Right atrium auricular region (tissue), 2 donors: ENCODE measurements around the gene PLPPR1. TPM values are rescaled to one million over a fixed set of nuclear protein-coding genes. Genes with fewer than 3 reads are reported as not detected.

Experiments used
- DNase-seq: peaks from one replicate; pipeline ENCODE4 v3.0.0-alpha.2; 2019; ENCODE audit warnings: low spot score
- H3K27ac ChIP-seq, 2 donors: fragments of 200-600 bp; sonication (generic); 1 replicate in 1 of 2; 2 replicates in 1 of 2; pipeline ENCODE4 v1.5.1; 2016 to 2019
- H3K27me3 ChIP-seq, 2 donors: fragments of 200-600 bp; sonication (generic); one replicate each; pipeline versions ENCODE4 v1.5.1 to v1.6.0; 2017 to 2019
- H3K36me3 ChIP-seq: fragments of 200-600 bp; sonication (generic); one replicate; pipeline ENCODE4 v1.5.1; 2016
- H3K4me1 ChIP-seq, 2 donors: fragments of 200-600 bp; sonication (generic); one replicate each; pipeline versions ENCODE4 v1.5.1 to v1.6.0; 2017 to 2019
- H3K4me3 ChIP-seq, 2 donors: fragments of 200-600 bp; sonication (generic); 1 replicate in 1 of 2; 2 replicates in 1 of 2; pipeline ENCODE4 v1.5.1; 2017 to 2019; ENCODE audit warnings: mild to moderate bottlenecking in 1 of 2, moderate library complexity in 1 of 2
- H3K9me3 ChIP-seq, 2 donors: fragments of 200-600 bp; sonication (generic); one replicate each; pipeline ENCODE4 v1.5.1; 2019
- CTCF ChIP-seq, 2 donors: fragments of 200-600 bp; sonication (generic); IDR thresholded peaks; one replicate each; pipeline ENCODE4 v1.5.1; 2019; ENCODE audit warnings: antibody characterized with exemption in 2 of 2
- total RNA-seq, 2 donors: library from RNA; depleted of rRNA; stranded (reverse); fragments of >200 nt; gene quantifications; one replicate each; pipeline ENCODE4 v1.1.0, GENCODE V29; 2016

PLPPR1 gene
- total RNA-seq, 2 donors from 2014 or later, result not detected

GRCh38 chr9:101247297-101247696 is 218.8 kb downstream of the PLPPR1 start:
- Histone ChIP-seq H3K27me3 (no peaks in the 10 kb centered on the region), H3K36me3 (no peaks in the 10 kb centered on the region), H3K27ac (no peak overlapping the region), H3K4me1 (no peaks in the 10 kb centered on the region), H3K9me3 (no peaks in the 10 kb centered on the region), H3K4me3 (no peak overlapping the region)
- TF ChIP-seq CTCF (IDR thresholded peaks at IDR 0.05), result no peak
- no peak for DNase-seq

GRCh38 chr9:101254733-101255433 is 226.4 kb downstream of the PLPPR1 start:
- Histone ChIP-seq H3K4me1 (no peaks in the 10 kb centered on the region), H3K36me3 (no peaks in the 10 kb centered on the region), H3K9me3 (no peaks in the 10 kb centered on the region), H3K4me3 (no peak overlapping the region), H3K27ac (no peak overlapping the region), H3K27me3 (no peaks in the 10 kb centered on the region)
- TF ChIP-seq CTCF (IDR thresholded peaks at IDR 0.05), result no peak
- DNase-seq, result no peak

- no peak overlapping the region for H3K27ac ChIP-seq
- no peaks in the 10 kb centered on the region for H3K27me3 ChIP-seq
- no peaks in the 10 kb centered on the region for H3K36me3 ChIP-seq
- TF ChIP-seq CTCF (IDR thresholded peaks at IDR 0.05), result no peak
- H3K4me1 ChIP-seq, result no peaks in the 10 kb centered on the region
- no peak overlapping the region for H3K4me3 ChIP-seq
- H3K9me3 ChIP-seq, result no peaks in the 10 kb centered on the region
- DNase-seq, result no peak
These were observed 236.2 kb downstream of the PLPPR1 start for GRCh38 chr9:101264727-101265126.

GRCh38 chr9:101265261-101265660 is 236.7 kb downstream of the PLPPR1 start:
- TF ChIP-seq CTCF (IDR thresholded peaks at IDR 0.05), result no peak
- no peak overlapping the region for H3K4me3 ChIP-seq
- no peaks in the 10 kb centered on the region for H3K27me3 ChIP-seq
- no peak for DNase-seq
- H3K27ac ChIP-seq, result no peak overlapping the region
- no peaks in the 10 kb centered on the region for H3K36me3 ChIP-seq
- H3K9me3 ChIP-seq, result no peaks in the 10 kb centered on the region
- no peaks in the 10 kb centered on the region for H3K4me1 ChIP-seq

- no peak for TF ChIP-seq CTCF (IDR thresholded peaks at IDR 0.05)
- H3K36me3 ChIP-seq, result no peaks in the 10 kb centered on the region
These were observed 239.9 kb downstream of the PLPPR1 start for GRCh38 chr9:101268426-101268825.

More at GRCh38 chr9:101268426-101268825, 239.9 kb downstream of the PLPPR1 start:
- no peak overlapping the region for H3K27ac ChIP-seq
- H3K4me3 ChIP-seq, result no peak overlapping the region
- no peaks in the 10 kb centered on the region for H3K4me1 ChIP-seq
- H3K9me3 ChIP-seq, result no peaks in the 10 kb centered on the region
- no peak for DNase-seq
- no peaks in the 10 kb centered on the region for H3K27me3 ChIP-seq
